Lower leg skin (tissue), 3 donors: ENCODE results near the gene MFSD12.

Experiments
- POLR2A ChIP-seq, 2 donors: fragments of 450-650 bp; IDR thresholded peaks; one replicate each; pipeline ENCODE4 v1.6.1; 2016 to 2017; ENCODE audit warnings: antibody characterized with exemption in 2 of 2, mild to moderate bottlenecking in 1 of 2, moderate library complexity in 1 of 2
- TF ChIP-seq, protein P1 (sequence below), 3 donors: fragments of 450-650 bp; IDR thresholded peaks; one replicate each; pipeline ENCODE4 v1.5.1; 2016; ENCODE audit warnings: antibody characterized with exemption in 3 of 3, mild to moderate bottlenecking in 3 of 3, moderate library complexity in 2 of 3

DNA sequence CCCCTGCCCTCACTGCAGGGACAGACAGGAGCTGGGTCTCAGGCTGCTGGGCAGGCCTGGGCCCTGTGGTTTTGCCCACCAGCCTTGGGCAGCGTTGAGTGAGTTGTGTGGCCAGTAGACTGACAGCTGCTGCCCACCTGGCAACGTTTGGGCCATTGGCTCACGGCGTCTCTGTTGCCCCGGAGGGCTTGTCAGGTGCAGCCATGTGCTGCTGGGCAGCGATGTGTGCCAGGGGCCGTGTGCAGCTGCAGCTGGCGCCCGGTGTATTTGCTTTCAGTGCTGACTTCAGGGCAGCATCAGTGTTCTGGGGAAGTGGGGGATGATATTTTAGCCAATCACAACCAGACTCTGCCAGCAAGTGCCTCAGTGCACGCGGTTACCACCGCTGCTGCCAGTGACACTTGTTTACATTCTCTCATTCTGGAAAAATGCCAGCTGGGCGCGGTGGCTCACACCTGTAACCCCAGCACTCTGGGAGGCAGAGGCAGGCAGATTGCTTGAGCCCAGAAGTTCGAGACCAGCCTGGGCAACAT is 40.6 kb downstream of the MFSD12 start:
- no peak for TF ChIP-seq POLR2A (IDR thresholded peaks at IDR 0.05)
- TF ChIP-seq, protein P1, sequence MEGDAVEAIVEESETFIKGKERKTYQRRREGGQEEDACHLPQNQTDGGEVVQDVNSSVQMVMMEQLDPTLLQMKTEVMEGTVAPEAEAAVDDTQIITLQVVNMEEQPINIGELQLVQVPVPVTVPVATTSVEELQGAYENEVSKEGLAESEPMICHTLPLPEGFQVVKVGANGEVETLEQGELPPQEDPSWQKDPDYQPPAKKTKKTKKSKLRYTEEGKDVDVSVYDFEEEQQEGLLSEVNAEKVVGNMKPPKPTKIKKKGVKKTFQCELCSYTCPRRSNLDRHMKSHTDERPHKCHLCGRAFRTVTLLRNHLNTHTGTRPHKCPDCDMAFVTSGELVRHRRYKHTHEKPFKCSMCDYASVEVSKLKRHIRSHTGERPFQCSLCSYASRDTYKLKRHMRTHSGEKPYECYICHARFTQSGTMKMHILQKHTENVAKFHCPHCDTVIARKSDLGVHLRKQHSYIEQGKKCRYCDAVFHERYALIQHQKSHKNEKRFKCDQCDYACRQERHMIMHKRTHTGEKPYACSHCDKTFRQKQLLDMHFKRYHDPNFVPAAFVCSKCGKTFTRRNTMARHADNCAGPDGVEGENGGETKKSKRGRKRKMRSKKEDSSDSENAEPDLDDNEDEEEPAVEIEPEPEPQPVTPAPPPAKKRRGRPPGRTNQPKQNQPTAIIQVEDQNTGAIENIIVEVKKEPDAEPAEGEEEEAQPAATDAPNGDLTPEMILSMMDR (IDR thresholded peaks at IDR 0.05): no peak
